Embryonic facial prominence (tissue), 1 donor: Measurements from ENCODE around the gene HDGFL1.

Experiments used
- DNase-seq: peaks from one replicate; pipeline ENCODE4 v3.0.0-alpha.2; 2016; ENCODE audit errors: extremely low spot score

The HDGFL1 gene

GRCh38 chr6:22590423-22590822 is 21.1 kb downstream of the HDGFL1 start:
- DNase-seq: no peak

GRCh38 chr6:22593895-22594294 is 24.5 kb downstream of the HDGFL1 start:
- DNase-seq: no peak

DNA sequence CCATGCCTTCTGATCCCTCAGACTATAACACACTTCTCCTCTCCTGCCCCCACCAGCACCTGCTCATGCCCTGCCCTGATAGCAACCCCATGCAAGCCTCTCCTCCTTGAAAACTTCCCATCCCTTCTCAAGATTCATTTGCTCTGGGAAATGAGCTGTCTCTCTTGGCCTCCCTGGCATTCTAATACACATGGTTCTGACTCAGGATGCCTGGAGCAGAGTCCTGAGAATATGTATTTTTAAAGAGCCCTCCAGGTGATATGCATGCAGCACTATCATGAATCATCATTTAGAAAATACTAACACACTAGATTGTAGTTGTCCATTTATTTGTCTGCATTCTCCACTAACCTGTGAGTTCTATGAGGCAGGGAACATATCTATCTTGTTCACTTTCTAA is 26.6 kb downstream of the HDGFL1 start:
- DNase-seq: no peak

GRCh38 chr6:22598339-22598738 is 29.0 kb downstream of the HDGFL1 start:
- no peak for DNase-seq

DNA sequence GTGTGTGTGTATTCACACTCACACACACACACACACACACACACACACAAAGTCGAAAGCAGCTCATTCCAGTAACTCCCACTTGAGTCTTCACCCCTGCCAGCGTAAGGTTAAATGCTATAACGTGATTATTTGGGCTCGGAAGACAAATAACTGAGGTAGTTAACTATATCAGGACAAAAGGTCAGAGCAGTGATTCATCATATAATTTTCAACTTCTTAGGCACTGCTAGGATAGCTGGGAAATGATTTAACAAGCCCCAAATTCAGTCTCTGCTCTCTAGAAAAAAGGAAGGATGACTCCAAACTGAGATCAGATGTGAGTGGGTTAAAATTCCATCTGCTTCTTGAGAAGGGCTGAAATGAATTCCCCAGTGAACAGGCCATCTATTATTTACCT is 30.7 kb downstream of the HDGFL1 start:
- no peak for DNase-seq

DNA sequence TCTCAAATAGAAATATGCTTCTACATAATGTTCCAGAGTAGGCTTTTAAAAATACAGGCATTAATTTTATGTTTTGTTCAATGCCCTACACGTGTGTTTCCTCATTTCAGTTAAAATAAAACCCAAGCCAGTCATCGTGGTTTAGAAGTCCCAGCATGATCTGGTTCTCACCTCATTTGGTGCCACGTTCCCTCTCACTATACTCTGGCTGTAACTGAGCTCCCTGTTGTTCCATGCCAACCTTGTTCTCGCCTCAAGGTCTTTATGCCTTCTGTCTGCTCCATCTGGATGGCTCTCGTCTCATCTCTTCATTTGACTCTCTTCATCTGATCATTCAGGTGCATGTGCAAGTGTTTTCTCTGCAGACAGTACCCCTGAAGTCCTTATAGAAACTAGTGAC is 32.6 kb downstream of the HDGFL1 start:
- no peak for DNase-seq

- no peak for DNase-seq
Observed at GRCh38 chr6:22605736-22606135, 36.4 kb downstream of the HDGFL1 start.

- DNase-seq: no peak
Observed at GRCh38 chr6:22610127-22610526, 40.8 kb downstream of the HDGFL1 start.

DNA sequence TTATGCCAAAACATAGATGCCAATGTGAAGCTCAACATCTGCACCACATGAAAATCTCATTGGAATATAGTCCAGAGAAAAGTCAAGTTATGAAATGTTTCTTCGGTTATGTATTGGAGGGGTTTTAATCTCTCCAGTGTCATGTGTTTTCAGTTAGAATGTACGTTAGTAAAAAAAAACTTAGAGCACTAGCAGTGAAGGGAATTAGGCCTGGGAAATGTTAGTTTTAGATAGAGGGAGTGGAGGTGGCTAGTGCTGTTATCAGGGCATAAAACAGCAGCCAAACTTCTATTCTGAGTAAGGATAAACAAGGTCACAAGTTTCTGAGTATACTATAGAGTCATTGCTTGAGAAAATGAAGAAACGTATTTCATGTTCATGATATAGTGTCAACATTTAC is 42.9 kb downstream of the HDGFL1 start:
- DNase-seq: peak; percentile 62

DNA sequence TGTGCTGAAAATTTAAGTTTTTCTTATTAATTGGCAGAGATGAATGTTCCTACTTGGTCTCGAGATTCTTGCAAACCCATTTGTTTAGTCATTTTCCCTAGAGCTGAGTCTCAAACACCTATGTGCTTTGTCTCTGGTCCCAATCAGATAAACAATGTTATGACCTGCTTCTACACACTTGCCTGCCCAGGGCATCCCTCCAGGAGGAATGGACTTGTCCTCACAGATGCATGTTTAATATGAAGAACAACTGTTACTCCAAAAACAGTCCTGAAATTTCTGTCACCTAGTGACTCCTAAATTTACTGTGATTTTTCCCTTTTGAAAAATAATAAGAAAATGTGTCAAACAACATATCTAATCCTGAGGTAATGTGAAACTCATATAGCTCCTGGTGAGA is 43.7 kb downstream of the HDGFL1 start:
- DNase-seq: no peak

GRCh38 chr6:22613695-22614094 is 44.3 kb downstream of the HDGFL1 start:
- DNase-seq: no peak

DNA sequence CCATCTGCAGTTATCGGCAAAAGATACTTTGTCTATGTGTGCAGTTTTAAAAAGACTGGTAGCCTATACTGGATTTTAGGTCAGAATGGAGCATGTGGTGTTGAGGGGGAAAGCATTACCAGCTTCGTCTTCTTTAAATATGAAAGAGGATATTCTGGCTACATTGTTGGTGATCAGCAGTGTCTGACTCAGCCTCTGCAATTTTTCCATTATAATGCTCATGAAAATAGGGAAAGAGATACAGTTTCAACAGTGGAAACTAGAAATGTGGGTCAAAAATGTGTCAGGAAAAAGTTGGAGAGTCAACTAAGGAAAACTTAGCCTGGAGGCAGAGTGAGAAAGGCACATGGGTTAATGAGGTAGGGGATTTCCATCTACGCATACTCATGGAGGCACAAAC is 45.2 kb downstream of the HDGFL1 start:
- DNase-seq: no peak

DNA sequence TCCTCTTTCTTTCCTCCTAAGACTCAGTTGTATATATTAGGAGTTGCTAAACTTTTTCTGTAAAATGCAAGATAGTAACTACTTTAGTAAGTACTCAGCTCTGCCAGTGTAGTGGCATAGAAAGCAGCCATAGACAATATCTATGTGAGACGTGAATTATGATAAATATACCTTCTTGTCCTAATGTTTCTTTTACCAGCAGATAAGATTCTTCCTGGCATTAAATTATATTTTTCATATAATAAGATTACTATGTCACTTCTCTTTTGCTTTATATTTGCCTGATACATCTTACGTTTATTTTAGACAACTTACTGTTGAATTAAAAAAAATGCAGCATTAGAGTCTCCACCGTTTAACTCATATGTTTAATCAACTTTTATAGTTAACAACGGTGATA is 51.7 kb downstream of the HDGFL1 start:
- no peak for DNase-seq
